OCI-LY3 (cell line): Measurements from ENCODE around the gene DYNLRB1.

Experiments
- CTCF ChIP-seq: fragments of 200-600, 300-600 bp; sonication (generic); IDR thresholded peaks from 2 replicates; pipeline ENCODE4 v1.5.1; 2014; ENCODE audit warnings: antibody characterized with exemption, low read length, low read depth
- EZH2phosphoT487 ChIP-seq: fragments of 200-600 bp; shearing (Covaris generic); IDR thresholded peaks from 2 replicates; pipeline ENCODE4 v1.6.1; 2018; ENCODE audit warnings: antibody characterized with exemption, mixed run types, low read depth

DNA sequence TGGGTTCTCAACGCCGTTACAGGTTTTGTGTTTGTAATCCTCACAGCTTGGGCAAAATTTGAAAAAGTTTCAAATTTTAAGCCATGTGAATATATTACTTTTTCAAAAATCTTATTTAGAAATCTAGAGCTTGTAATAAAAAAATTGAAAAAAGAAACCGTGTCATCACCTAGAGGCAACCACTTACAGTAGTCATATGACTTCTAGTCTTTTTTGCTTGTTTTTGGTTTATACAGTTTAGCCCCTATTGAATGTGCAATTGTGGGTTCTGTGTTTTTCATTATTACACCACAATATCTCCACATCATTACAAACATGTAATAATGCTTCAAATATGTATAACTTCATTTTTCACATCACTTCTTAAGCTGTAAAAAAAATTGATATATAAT, 888 bp downstream of the DYNLRB1 start:
- TF ChIP-seq CTCF (no peak), EZH2phosphoT487 (no peak)
